OCI-LY7 (cell line): ENCODE data around the gene ROBO1. TPM values are rescaled to one million over a fixed set of nuclear protein-coding genes. Genes with fewer than 3 reads are reported as not detected.
A peak's percentile ranks its signal among the peaks of the same experiment; 100 is the strongest.

Experiments used
- BruUV-seq: library from RNA; stranded (reverse); fragments of 400-500 nt; replicated peaks from 2 replicates; lab custom pipeline; 2021; lab: Mats Ljungman, UMichigan
- CTCF ChIA-PET: fragments of 300-600 bp; sonication (Branson Sonifier 250); formaldehyde crosslinking; loops from one replicate; lab custom pipeline; 2022; ENCODE audit warnings: antibody characterized with exemption; ENCODE audit not compliant: unreplicated experiment; lab: Charles Lee
- POLR2A ChIA-PET: fragments of 300-600 bp; sonication (Branson Sonifier 250); formaldehyde crosslinking; loops from one replicate; lab custom pipeline; 2022; ENCODE audit warnings: antibody characterized with exemption; lab: Charles Lee
- DNase-seq: peaks from one replicate; pipeline ENCODE4 v3.0.0-alpha.2; 2015; ENCODE audit warnings: low spot score
- H2AFZ ChIP-seq: fragments of 200-600 bp; sonication (generic), shearing (Covaris generic); 2 replicates; pipeline ENCODE4 v1.6.1; 2014; ENCODE audit warnings: mild to moderate bottlenecking, antibody characterized with exemption, low read length, moderate library complexity
- H3K27ac ChIP-seq: fragments of 200-600 bp; sonication (generic); 2 replicates; pipeline ENCODE4 v1.5.1; 2014; ENCODE audit warnings: mixed run types, low read depth, mild to moderate bottlenecking, moderate library complexity, low read length, inconsistent platforms; ENCODE audit not compliant: poor library complexity, severe bottlenecking
- H3K36me3 ChIP-seq: fragments of 200-600 bp; sonication (generic); 2 replicates; pipeline ENCODE4 v1.6.1; 2014; ENCODE audit warnings: mild to moderate bottlenecking, antibody characterized with exemption, low read length, moderate library complexity, mixed read lengths; ENCODE audit not compliant: insufficient read depth
- H3K4me1 ChIP-seq: fragments of 200-600 bp; sonication (generic); 2 replicates; pipeline ENCODE4 v1.5.1; 2014; ENCODE audit warnings: mild to moderate bottlenecking, low read length; ENCODE audit not compliant: insufficient read depth, poor library complexity, severe bottlenecking
- H3K4me2 ChIP-seq: fragments of 200-600 bp; sonication (generic); 2 replicates; pipeline ENCODE4 v1.6.1; 2014; ENCODE audit warnings: mild to moderate bottlenecking, low read length
- H3K4me3 ChIP-seq: fragments of 200-600 bp; sonication (generic); 2 replicates; pipeline ENCODE4 v1.5.1; 2014; ENCODE audit warnings: mild to moderate bottlenecking, low read depth, low read length; ENCODE audit not compliant: poor library complexity, severe bottlenecking
- H3K79me2 ChIP-seq: fragments of 200-600 bp; sonication (generic); 2 replicates; pipeline ENCODE4 v1.6.1; 2016; ENCODE audit warnings: low read depth, mild to moderate bottlenecking, low read length, moderate library complexity, mixed read lengths; ENCODE audit not compliant: insufficient read depth
- H3K9me2 ChIP-seq: fragments of 200-600 bp; sonication (generic); 2 replicates; pipeline ENCODE4 v1.6.1; 2016; ENCODE audit warnings: mild to moderate bottlenecking, low read length, mixed read lengths; ENCODE audit not compliant: insufficient read depth
- H3K9me3 ChIP-seq: fragments of 200-600 bp; sonication (generic); 2 replicates; pipeline ENCODE4 v1.6.1; 2014; ENCODE audit warnings: mild to moderate bottlenecking, mixed run types, low read length, mixed read lengths
- H4K20me1 ChIP-seq: fragments of 200-600 bp; sonication (generic); 2 replicates; pipeline ENCODE4 v1.6.1; 2014; ENCODE audit warnings: mild to moderate bottlenecking, antibody characterized with exemption, low read length, moderate library complexity, mixed read lengths; ENCODE audit not compliant: insufficient read depth
- EZH2phosphoT487 ChIP-seq: fragments of 200-600 bp; sonication (generic); IDR thresholded peaks from 2 replicates; pipeline ENCODE4 v1.6.1; 2018; ENCODE audit warnings: low read depth, borderline replicate concordance, mild to moderate bottlenecking, mixed run types, antibody characterized with exemption, low read length, moderate library complexity, mixed read lengths
- intact Hi-C: fragments of 100-400 bp; cut with micrococcal nuclease; formaldehyde crosslinking; loops from one replicate; pipeline ENCODE4 v1.10.0; 2022; ENCODE audit not compliant: unreplicated experiment
- total RNA-seq, 2 experiments: library from RNA; depleted of rRNA in 1 of 2; stranded (reverse); fragments of >200 nt in 1 of 2; shearing (Covaris generic) in 1 of 2; gene quantifications; 2 replicates each; pipeline ENCODE4 v1.2.3, GENCODE V29; 2014 to 2022
- TF ChIP-seq, protein P1 (sequence below): fragments of 200-600 bp; sonication (generic); conservative IDR thresholded peaks from 2 replicates; pipeline ENCODE4 v1.5.1; 2014; ENCODE audit warnings: mild to moderate bottlenecking, antibody characterized with exemption, low read length, moderate library complexity, mixed read lengths

ROBO1 gene
- total RNA-seq, 2 experiments from 2014 or later = not detected

DNA sequence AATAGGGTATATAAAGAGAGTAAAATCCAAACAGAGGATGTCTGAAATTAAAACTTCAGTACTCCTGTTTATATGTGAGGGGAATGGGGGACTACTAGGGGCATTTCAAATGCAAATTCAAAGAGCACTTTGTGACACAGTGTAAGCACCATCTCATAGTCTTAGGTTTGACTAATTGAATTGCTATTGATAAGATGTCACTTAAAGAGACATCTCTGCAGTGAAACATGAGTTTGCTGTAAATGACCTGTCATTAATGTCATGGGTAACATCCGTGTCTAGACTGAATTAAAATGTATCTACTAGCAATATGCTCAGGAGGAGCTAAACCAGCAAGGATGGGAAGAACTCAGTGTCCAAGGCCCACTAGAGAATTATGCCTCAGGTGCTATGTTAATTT, 41.0 kb downstream of the ROBO1 start:
- no peak overlapping the region for H3K27ac ChIP-seq
- TF ChIP-seq, protein P1, sequence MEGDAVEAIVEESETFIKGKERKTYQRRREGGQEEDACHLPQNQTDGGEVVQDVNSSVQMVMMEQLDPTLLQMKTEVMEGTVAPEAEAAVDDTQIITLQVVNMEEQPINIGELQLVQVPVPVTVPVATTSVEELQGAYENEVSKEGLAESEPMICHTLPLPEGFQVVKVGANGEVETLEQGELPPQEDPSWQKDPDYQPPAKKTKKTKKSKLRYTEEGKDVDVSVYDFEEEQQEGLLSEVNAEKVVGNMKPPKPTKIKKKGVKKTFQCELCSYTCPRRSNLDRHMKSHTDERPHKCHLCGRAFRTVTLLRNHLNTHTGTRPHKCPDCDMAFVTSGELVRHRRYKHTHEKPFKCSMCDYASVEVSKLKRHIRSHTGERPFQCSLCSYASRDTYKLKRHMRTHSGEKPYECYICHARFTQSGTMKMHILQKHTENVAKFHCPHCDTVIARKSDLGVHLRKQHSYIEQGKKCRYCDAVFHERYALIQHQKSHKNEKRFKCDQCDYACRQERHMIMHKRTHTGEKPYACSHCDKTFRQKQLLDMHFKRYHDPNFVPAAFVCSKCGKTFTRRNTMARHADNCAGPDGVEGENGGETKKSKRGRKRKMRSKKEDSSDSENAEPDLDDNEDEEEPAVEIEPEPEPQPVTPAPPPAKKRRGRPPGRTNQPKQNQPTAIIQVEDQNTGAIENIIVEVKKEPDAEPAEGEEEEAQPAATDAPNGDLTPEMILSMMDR = no peak
- no peak overlapping the region for H2AFZ ChIP-seq
- POLR2A ChIA-PET = no interaction called here
- no peak overlapping the region for H3K4me2 ChIP-seq
- H3K4me1 ChIP-seq = no peaks in the 10 kb centered on the region
- H3K9me2 ChIP-seq = no peaks in the 10 kb centered on the region
- no TSS peak for BruUV-seq
- intact Hi-C loops = no loop called here
- CTCF ChIA-PET = no interaction called here
- DNase-seq = no peak
- no peaks in the 10 kb centered on the region for H3K9me3 ChIP-seq
- H3K36me3 ChIP-seq = no peaks in the 10 kb centered on the region
- no peak overlapping the region for H3K4me3 ChIP-seq
- H4K20me1 ChIP-seq = no peaks in the 10 kb centered on the region
- H3K79me2 ChIP-seq = no peaks in the 10 kb centered on the region

DNA sequence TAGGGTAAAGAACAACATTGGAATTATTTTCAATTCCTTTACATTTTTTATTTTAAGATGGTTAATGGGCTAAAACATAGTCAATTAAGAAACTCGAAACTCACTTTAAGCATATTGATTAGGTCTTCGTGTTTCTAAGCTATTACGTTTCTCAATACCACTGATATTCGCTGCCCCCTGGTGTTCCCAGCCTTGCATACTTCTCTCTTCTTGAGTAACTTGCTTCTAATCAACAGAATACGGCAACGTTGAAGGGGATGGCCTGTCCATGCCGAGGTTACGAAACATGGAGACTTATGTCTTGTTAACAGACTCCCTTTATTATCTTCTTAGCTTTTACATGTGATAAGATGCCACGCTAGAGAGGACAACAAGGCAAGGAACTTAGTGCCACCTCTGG, 43.6 kb downstream of the ROBO1 start:
- ChIA-PET CTCF (no interaction called here), POLR2A (interaction anchor here (0.9 kb wide), 1 partner anchor 48 kb away, joined by 3 read pairs; no protein-coding TSS in a partner anchor)
- Histone ChIP-seq H3K27ac (no peak overlapping the region), H3K36me3 (no peaks in the 10 kb centered on the region), H3K4me3 (no peak overlapping the region), H3K9me3 (no peaks in the 10 kb centered on the region), H2AFZ (no peak overlapping the region), H3K79me2 (no peaks in the 10 kb centered on the region), H3K4me2 (no peak overlapping the region), H3K9me2 (no peaks in the 10 kb centered on the region), H3K4me1 (no peaks in the 10 kb centered on the region), H4K20me1 (no peaks in the 10 kb centered on the region)
- no TSS peak for BruUV-seq
- TF ChIP-seq, protein P1 = 0 out of 2 replicates have a peak, but pooled peaks have one; percentile 15
- TF ChIP-seq EZH2phosphoT487 = no peak
- no peak for DNase-seq
- intact Hi-C loops = no loop called here

DNA sequence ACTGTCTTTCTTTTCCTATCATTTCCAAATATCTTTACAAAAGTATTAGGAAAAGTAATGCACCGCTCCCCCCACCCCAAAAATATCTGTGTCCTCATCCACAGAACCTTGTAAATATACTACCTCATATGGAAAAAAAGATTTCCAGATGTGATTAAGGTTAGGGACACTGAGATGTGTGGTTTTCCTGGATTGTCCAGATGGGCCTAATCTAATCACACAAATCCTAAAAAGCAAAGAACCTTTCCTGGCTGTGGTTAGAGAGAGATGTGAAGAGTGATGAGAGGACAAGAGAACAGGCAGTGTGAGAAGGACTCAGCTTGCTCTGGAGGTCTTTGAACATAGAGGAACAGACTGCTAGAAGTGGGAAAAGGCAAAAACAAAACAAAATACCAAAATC, 77.7 kb downstream of the ROBO1 start:
- ChIA-PET POLR2A (interaction anchor here (0.6 kb wide), 1 partner anchor 57 kb away, joined by 3 read pairs; no protein-coding TSS in a partner anchor), CTCF (no interaction called here)
- H3K27ac ChIP-seq = no peak overlapping the region
- no peaks in the 10 kb centered on the region for H3K36me3 ChIP-seq
- DNase-seq = no peak
- H3K79me2 ChIP-seq = no peaks in the 10 kb centered on the region
- no peak overlapping the region for H3K4me2 ChIP-seq
- H3K4me3 ChIP-seq = no peak overlapping the region
- no peaks in the 10 kb centered on the region for H3K4me1 ChIP-seq
- no TSS peak for BruUV-seq
- H4K20me1 ChIP-seq = no peaks in the 10 kb centered on the region
- intact Hi-C loops = no loop called here
- TF ChIP-seq, protein P1 = no peak
- TF ChIP-seq EZH2phosphoT487 = no peak
- no peak overlapping the region for H2AFZ ChIP-seq
- H3K9me3 ChIP-seq = no peaks in the 10 kb centered on the region
- H3K9me2 ChIP-seq = no peaks in the 10 kb centered on the region
